ENCODE measurements around the gene AKR1C8.
A peak's percentile ranks its signal among the peaks of the same experiment; 100 is the strongest.
"Not testable (repeated sequence)": the region's sequence is repeated elsewhere in the genome, so short reads cannot be mapped to it uniquely, and the experiment has no call there.

The AKR1C8 gene

GRCh38 chr10:5184987-5185775, at the start of gene AKR1C8:
TSS of gene AKR1C8 (minus strand) at chr10:5185150. CDS start at chr10:5185104, 46 bp downstream.
- DNase-seq (ENCODE audit: low read depth) = no peak

- peak; percentile 24 for DNase-seq (ENCODE audit: low read depth)
Measured at GRCh38 chr10:5234106-5234860, 49.3 kb upstream of the AKR1C8 start.

GRCh38 chr10:5233324-5233723, 48.4 kb upstream of the AKR1C8 start:
- no peak for DNase-seq (ENCODE audit: low read depth)

- no peak for DNase-seq (ENCODE audit: low read depth)
Measured at GRCh38 chr10:5229019-5229418, 44.1 kb upstream of the AKR1C8 start.

- not testable (repeated sequence) for DNase-seq (ENCODE audit: low read depth)
Measured at GRCh38 chr10:5222942-5223341, 38.0 kb upstream of the AKR1C8 start.

- no peak for DNase-seq (ENCODE audit: low read depth)
Measured at GRCh38 chr10:5219262-5219661, 34.3 kb upstream of the AKR1C8 start.

GRCh38 chr10:5216801-5217200, 31.9 kb upstream of the AKR1C8 start:
- DNase-seq (ENCODE audit: low read depth) = no peak

GRCh38 chr10:5211696-5212536, 27.0 kb upstream of the AKR1C8 start:
- no peak for DNase-seq (ENCODE audit: low read depth)

- DNase-seq (ENCODE audit: low read depth) = not testable (repeated sequence)
Measured at GRCh38 chr10:5210261-5210660, 25.3 kb upstream of the AKR1C8 start.

GRCh38 chr10:5209776-5210175, 24.8 kb upstream of the AKR1C8 start:
- DNase-seq (ENCODE audit: low read depth) = not testable (repeated sequence)

GRCh38 chr10:5206799-5207198, 21.8 kb upstream of the AKR1C8 start:
- DNase-seq (ENCODE audit: low read depth) = no peak

GRCh38 chr10:5199398-5199797, 14.4 kb upstream of the AKR1C8 start:
- no peak for DNase-seq (ENCODE audit: low read depth)

- DNase-seq (ENCODE audit: low read depth) = no peak
Measured at GRCh38 chr10:5198386-5198785, 13.4 kb upstream of the AKR1C8 start.

- DNase-seq (ENCODE audit: low read depth) = peak; percentile 40
Measured at GRCh38 chr10:5196702-5197113, 11.8 kb upstream of the AKR1C8 start, which contains the start of gene AKR1C4. TSS of gene AKR1C4 (plus strand) at chr10:5196837. CDS start at chr10:5196868, 31 bp downstream.

- DNase-seq (ENCODE audit: low read depth) = no peak
Measured at GRCh38 chr10:5195727-5196374, 10.9 kb upstream of the AKR1C8 start.

- DNase-seq (ENCODE audit: low read depth) = no peak
Measured at GRCh38 chr10:5194431-5194830, 9.5 kb upstream of the AKR1C8 start.

- no peak for DNase-seq (ENCODE audit: low read depth)
Measured at GRCh38 chr10:5188358-5188757, 3.4 kb upstream of the AKR1C8 start.

GRCh38 chr10:5187867-5188266, 2.9 kb upstream of the AKR1C8 start:
- no peak for DNase-seq (ENCODE audit: low read depth)

GRCh38 chr10:5183923-5184322, 1.0 kb downstream of the AKR1C8 start:
- DNase-seq (ENCODE audit: low read depth) = no peak

GRCh38 chr10:5180503-5180902, 4.4 kb downstream of the AKR1C8 start:
- not testable (repeated sequence) for DNase-seq (ENCODE audit: low read depth)

- not testable (repeated sequence) for DNase-seq (ENCODE audit: low read depth)
Measured at GRCh38 chr10:5175581-5175980, 9.4 kb downstream of the AKR1C8 start.
